A549 treated with CpdA at 1 μM for 4 hours (cell line): Measurements from ENCODE around the gene H2BW2. TPM values are rescaled to one million over a fixed set of nuclear protein-coding genes. Genes with fewer than 3 reads are reported as not detected.

Source experiments
- total RNA-seq: library from RNA; stranded (reverse); fragments of 200-300 nt; extraction: Qiagen RNA extraction; gene quantifications from 5 replicates; pipeline ENCODE4 v1.2.3, GENCODE V29; 2022; ENCODE audit warnings: low read depth

The H2BW2 gene
- not detected in 5 replicates for total RNA-seq

DNA sequence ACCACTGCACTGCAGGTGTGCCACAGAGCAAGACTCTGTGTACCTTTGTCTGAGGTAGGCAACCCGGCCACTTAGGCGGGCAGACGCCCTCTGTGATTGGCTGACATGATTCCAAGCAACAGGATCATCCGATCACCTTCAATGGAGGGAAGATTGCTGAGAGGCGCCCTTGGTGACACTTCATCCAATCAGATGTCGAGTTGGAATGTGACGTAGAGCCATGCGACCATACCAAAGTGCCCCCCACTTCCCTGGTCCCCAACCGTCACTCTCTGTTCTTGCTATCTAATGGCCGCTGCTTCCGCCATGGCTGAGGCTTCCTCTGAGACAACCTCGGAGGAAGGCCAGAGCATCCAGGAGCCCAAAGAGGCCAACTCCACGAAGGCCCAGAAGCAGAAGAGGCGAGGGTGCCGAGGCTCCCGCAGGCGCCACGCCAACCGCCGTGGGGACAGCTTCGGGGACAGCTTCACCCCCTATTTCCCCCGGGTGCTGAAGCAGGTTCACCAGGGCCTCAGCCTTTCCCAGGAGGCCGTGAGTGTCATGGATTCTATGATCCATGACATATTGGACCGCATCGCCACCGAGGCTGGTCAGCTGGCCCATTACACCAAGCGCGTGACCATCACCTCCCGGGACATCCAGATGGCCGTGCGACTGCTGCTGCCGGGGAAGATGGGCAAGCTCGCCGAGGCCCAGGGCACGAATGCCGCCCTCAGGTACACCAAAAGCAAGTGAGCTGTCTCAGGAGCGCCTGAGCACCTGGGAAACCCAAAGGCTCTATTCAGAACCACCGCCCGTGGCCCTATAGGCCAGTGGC, at the start of gene H2BW2:
TSS of gene H2BW2 (plus strand) at position 268 of the 817 bp plus-strand sequence. CDS start at position 307, 39 bp downstream.

DNA sequence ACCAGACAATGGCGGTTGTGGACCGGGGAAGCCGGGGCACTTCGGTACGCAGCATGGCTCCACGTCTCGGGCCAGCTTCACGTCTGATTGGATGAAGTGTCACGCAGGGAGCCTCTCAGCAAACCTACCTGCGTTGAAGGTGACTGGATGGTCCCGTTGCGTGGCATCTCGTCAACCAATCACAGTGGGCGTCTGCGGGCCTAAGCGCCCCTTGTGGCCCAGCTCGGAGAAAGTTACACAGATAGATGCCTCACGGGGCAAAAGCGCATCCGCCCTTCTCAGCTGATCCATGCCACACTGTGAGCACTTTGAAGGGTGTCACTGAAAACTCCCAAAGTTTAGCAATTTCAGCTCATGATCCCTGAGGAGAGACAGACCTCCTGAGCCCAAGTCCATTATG, 26.1 kb upstream of the H2BW2 start, which contains the start of gene H2BW1:
TSS of gene H2BW1 (minus strand) at position 103 of the 400 bp plus-strand sequence. CDS start 132 bp downstream, outside the sequence.

DNA sequence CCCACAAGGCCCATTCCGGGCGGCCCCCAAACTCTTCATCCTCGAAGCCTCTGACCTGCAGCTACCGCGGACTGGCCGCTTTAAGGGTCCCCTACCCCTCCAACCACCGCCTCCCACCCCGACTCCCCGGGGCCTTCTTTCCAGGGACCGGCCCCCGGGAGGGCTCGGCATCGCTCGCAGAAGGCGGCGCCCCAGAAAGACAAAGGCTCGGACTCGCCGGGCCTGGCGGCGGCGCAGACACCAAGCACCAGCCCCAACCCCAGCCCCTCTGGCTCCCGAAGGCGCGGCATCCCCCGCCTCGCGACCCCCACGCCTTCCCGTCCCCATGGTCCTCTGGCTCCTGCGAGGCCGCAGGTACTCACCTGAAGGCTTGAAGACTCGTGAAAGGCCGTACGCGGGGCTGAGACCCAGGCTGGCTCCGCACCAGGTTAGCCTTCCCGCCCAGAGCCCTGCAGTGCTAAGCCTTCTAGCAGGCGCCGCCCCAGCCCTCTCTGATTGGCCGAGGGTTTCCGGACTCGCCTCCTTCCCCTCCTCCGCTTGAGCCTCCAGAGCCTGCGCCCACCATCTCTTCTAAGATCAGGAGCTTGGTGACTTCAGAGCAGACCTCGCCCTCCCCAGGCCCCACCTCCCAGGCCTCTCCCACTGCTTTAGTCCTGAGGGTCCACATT, 36.2 kb downstream of the H2BW2 start, which contains the start of gene TMSB15C:
TSS of gene TMSB15C (minus strand) at position 459 of the 668 bp plus-strand sequence.

Other genes with a start within 250 kb of the H2BW2 start
- 0.05 TPM in 3 of 5 replicates, not detected in the others for gene RAB9B, start 207.7 kb upstream of the H2BW2 start, total RNA-seq
- gene TMSB15B, start 77.3 kb upstream of the H2BW2 start, total RNA-seq: 4.3 to 8.0 TPM (median 5.9 TPM) in 5 replicates
- gene H2BW1, start 26.2 kb upstream of the H2BW2 start, total RNA-seq: not detected in 5 replicates
- 0.13 to 0.34 TPM (median 0.26 TPM) in 5 replicates for gene TMSB15C, start 36.3 kb downstream of the H2BW2 start, total RNA-seq
- gene ZCCHC18, start 72.6 kb downstream of the H2BW2 start, total RNA-seq: 0.13 to 0.31 TPM (median 0.21 TPM) in 4 of 5 replicates, not detected in the other
- gene SLC25A53, start 117.1 kb downstream of the H2BW2 start, total RNA-seq: 3.7 to 5.0 TPM (median 4.5 TPM) in 5 replicates
- 13.9 to 17.8 TPM (median 16.7 TPM) in 5 replicates for gene FAM199X, start 126.5 kb downstream of the H2BW2 start, total RNA-seq
- 0.09 TPM in 1 of 5 replicates, not detected in the others for gene ESX1, start 215.0 kb downstream of the H2BW2 start, total RNA-seq